Measurements from ENCODE around the gene ARHGAP6.

ARHGAP6 gene

GRCh38 chrX:11151799-11152559 lies 513.7 kb downstream of the ARHGAP6 start:
- no peak overlapping the region for H3K4me3 ChIP-seq (ENCODE audit: low read depth, low read length)
- TF ChIP-seq, protein P1, sequence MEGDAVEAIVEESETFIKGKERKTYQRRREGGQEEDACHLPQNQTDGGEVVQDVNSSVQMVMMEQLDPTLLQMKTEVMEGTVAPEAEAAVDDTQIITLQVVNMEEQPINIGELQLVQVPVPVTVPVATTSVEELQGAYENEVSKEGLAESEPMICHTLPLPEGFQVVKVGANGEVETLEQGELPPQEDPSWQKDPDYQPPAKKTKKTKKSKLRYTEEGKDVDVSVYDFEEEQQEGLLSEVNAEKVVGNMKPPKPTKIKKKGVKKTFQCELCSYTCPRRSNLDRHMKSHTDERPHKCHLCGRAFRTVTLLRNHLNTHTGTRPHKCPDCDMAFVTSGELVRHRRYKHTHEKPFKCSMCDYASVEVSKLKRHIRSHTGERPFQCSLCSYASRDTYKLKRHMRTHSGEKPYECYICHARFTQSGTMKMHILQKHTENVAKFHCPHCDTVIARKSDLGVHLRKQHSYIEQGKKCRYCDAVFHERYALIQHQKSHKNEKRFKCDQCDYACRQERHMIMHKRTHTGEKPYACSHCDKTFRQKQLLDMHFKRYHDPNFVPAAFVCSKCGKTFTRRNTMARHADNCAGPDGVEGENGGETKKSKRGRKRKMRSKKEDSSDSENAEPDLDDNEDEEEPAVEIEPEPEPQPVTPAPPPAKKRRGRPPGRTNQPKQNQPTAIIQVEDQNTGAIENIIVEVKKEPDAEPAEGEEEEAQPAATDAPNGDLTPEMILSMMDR (conservative IDR thresholded peaks at IDR 0.05; ENCODE audit: low read depth, low read length), result no peak

GRCh38 chrX:11148401-11148800 lies 517.3 kb downstream of the ARHGAP6 start:
- H3K4me3 ChIP-seq (ENCODE audit: low read depth, low read length), result no peak overlapping the region
- DNase-seq (ENCODE audit: low read depth), result no peak
- TF ChIP-seq, protein P1 (conservative IDR thresholded peaks at IDR 0.05; ENCODE audit: low read depth, low read length), result no peak

More at GRCh38 chrX:11151799-11152559, 513.7 kb downstream of the ARHGAP6 start:
- peak; percentile 23 for DNase-seq (ENCODE audit: low read depth)

DNA sequence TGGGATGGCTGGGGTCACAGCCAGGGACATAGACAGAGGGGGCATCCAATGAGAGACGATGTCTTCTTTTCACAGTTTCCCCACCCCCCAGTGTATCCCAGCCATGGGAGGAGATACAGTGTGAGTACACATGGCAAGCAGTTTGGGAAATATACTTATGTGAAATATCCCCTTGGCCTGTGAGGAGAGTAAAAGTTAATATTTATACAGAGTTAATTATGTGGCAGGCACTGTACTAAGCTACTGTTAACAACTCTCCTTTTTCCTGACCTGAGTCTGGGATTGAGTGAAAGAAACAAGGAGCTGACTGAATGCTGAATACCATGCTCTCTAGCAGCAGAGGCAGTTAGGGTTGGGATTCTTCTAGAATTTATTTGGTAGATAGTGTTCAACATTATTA lies 519.3 kb downstream of the ARHGAP6 start:
- no peak overlapping the region for H3K4me3 ChIP-seq (ENCODE audit: low read depth, low read length)
- TF ChIP-seq, protein P1 (conservative IDR thresholded peaks at IDR 0.05; ENCODE audit: low read depth, low read length), result no peak
- no peak for DNase-seq (ENCODE audit: low read depth)

GRCh38 chrX:11143931-11144678 lies 521.6 kb downstream of the ARHGAP6 start:
- no peak overlapping the region for H3K4me3 ChIP-seq (ENCODE audit: low read depth, low read length)
- TF ChIP-seq, protein P1 (conservative IDR thresholded peaks at IDR 0.05; ENCODE audit: low read depth, low read length), result peak; percentile 53
- peak; percentile 87 for DNase-seq (ENCODE audit: low read depth)

- H3K4me3 ChIP-seq (ENCODE audit: low read depth, low read length), result no peak overlapping the region
- TF ChIP-seq, protein P1 (conservative IDR thresholded peaks at IDR 0.05; ENCODE audit: low read depth, low read length), result no peak
- DNase-seq (ENCODE audit: low read depth), result no peak
Measured at GRCh38 chrX:11138498-11139390, 527.0 kb downstream of the ARHGAP6 start.

DNA sequence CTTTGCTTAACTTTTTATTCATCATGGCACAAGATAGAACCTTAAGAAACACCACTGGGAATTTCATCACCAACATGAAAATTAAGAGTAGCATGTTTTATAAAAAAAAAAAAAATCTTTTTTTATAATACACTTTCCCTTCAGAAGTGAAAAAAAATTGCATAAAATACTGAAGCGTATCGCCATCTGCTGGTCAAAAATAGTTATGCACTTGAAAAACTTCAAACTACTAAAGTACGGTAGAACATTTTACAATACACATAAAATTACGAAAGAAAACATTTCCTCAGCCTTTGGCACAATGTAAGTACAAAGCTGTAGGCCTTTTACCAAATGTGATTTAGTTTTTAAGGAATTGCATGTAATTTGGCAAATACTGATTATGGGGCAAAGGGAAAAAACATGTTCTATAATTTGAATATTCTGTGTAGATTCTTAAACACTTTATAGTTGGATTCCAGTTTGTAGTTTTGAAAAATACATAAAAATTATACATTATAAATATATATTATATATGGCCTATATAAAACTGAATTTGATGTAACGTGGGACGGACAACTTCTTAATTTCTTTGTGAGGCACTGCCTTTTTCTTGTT lies 528.1 kb downstream of the ARHGAP6 start:
- no peak overlapping the region for H3K4me3 ChIP-seq (ENCODE audit: low read depth, low read length)
- TF ChIP-seq, protein P1 (conservative IDR thresholded peaks at IDR 0.05; ENCODE audit: low read depth, low read length), result peak; percentile 55
- DNase-seq (ENCODE audit: low read depth), result peak; percentile 60

All from choroid plexus epithelial cell (primary cell).